ENCODE results near the gene SWAP70.
"Not testable (repeated sequence)": the region's sequence is repeated elsewhere in the genome, so short reads cannot be mapped to it uniquely, and the experiment has no call there.

The SWAP70 gene

GRCh38 chr11:9663699-9664275 lies at the start of gene SWAP70:
SWAP70 (plus strand) TSS chr11:9664077; CDS start chr11:9664180, 103 bp downstream.
- peak; percentile 97 for DNase-seq (ENCODE audit: low spot score)

DNA sequence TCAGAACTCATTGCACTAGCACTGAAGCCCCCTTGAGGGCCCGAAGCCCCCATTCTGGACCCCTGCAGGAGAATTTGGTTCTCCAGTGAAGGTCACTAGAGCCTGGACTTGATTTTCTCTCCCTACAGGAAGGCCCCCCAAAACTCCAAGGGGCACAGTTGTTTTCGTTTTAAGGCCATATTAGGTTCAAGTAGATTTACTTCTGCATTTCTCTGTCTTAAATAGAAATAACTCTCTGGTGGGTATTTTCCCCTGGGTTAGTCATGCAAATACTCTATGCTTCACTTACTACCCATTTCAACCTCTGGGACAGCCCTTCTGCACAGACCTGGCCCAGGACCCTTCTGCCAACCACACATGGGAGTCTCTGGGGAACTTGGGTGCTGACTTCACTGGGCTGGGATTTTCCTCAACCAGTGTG lies 48.8 kb upstream of the SWAP70 start:
- no peak for DNase-seq (ENCODE audit: low spot score)

GRCh38 chr11:9616042-9616675 lies 47.7 kb upstream of the SWAP70 start:
- DNase-seq (ENCODE audit: low spot score): no peak

- DNase-seq (ENCODE audit: low spot score): no peak
Observed at GRCh38 chr11:9616858-9617257, 47.0 kb upstream of the SWAP70 start.

GRCh38 chr11:9617940-9618339 lies 45.9 kb upstream of the SWAP70 start:
- peak; percentile 75 for DNase-seq (ENCODE audit: low spot score)

- DNase-seq (ENCODE audit: low spot score): no peak
Observed at GRCh38 chr11:9619004-9619403, 44.9 kb upstream of the SWAP70 start.

- no peak for DNase-seq (ENCODE audit: low spot score)
Observed at GRCh38 chr11:9619971-9620370, 43.9 kb upstream of the SWAP70 start.

DNA sequence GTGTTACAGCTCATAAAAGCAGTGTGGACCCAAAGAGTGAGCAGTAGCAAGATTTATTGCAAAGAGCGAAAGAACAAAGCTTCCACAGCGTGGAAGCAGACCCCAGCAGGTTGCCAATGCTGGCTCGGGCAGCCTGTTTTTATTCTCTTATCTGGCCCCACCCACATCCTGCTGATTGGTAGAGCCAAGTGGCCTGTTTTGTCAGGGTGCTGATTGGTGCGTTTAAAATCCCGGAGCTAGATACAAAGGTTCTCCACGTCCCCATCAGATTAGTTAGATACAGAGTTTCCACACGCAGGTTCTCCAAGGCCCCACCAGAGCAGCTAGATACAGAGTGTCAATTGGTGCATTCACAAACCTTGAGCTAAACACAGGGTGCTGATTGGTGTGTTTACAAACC lies 41.5 kb upstream of the SWAP70 start:
- not testable (repeated sequence) for DNase-seq (ENCODE audit: low spot score)

- DNase-seq (ENCODE audit: low spot score): not testable (repeated sequence)
Observed at GRCh38 chr11:9623053-9623452, 40.8 kb upstream of the SWAP70 start.

GRCh38 chr11:9624448-9624847 lies 39.4 kb upstream of the SWAP70 start:
- DNase-seq (ENCODE audit: low spot score): no peak

DNA sequence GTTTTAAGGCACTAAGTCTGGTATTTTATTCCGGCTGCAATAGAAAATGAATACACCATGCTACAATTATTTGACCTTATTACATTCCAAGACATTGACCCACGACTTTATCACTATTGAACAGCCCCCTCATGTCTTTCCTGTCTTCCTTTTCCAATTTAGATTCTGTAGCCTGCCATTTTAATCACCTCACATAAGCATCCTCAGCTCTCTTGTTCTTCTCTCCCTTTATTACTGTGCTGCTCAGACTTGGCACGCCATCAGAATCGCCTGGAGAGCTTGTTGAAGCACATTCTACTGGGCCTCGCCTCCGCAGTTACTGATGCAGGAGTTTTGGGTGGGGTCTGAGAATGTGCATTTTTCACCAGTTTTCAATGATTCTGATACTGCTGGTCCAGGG lies 38.7 kb upstream of the SWAP70 start:
- no peak for DNase-seq (ENCODE audit: low spot score)

DNA sequence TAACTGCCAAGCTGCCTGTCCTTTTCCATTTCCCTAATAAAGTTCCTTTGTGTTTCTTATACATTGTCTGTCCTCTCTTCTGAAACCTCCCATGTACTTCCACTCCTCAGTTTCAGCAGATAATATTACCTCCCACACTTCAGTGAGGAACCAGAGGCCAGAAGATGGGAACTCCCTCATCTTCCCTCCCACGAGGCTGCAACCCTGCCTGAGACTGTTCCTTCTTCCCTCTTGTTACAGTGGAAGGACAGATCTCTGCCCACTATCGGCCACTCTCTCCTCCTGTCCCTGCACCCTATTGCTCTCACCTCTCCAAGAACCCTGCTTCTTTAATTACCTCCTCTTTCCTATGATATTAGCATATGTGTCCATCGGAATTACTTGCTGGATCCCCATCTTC lies 38.1 kb upstream of the SWAP70 start:
- DNase-seq (ENCODE audit: low spot score): no peak

GRCh38 chr11:9626496-9627394 lies 37.1 kb upstream of the SWAP70 start:
- DNase-seq (ENCODE audit: low spot score): no peak

DNA sequence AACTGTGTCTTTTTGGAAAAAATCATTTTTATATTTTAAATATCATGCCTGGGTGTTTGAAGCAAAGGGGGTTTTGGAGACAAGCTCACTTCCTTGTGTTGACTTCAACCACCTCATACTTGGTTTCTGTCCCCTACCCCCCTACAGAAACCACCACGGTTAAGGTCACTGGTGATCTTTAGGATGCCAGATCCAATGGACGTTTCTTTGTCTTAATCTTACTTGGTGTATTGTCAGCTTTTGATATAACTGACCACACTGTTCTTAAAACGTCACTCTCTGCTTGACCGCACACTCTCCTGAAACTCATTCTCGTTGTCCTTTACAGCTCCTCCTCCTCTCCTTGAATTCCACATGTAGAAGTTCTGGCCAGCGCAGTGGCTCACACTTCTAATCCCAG lies 34.8 kb upstream of the SWAP70 start:
- no peak for DNase-seq (ENCODE audit: low spot score)

DNA sequence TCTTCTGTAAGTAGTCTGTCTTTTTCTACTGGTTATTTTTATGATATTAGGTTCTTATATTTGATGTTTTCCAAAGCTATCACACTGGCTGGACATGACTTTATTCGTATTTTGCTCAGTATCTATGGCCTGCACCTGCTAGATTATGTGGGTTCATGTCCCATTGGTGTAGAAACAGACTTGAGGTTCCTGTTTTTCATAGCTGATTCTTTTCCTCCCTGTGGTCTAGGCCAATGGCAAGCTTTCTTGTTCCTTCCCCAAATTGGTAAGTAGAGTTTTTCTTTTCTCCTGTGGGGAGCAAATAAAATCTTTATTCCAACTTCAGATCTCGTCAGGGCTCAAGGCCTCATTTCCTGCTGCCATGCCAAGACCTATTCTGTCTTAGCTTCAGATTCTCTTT lies 30.2 kb upstream of the SWAP70 start:
- no peak for DNase-seq (ENCODE audit: low spot score)

DNA sequence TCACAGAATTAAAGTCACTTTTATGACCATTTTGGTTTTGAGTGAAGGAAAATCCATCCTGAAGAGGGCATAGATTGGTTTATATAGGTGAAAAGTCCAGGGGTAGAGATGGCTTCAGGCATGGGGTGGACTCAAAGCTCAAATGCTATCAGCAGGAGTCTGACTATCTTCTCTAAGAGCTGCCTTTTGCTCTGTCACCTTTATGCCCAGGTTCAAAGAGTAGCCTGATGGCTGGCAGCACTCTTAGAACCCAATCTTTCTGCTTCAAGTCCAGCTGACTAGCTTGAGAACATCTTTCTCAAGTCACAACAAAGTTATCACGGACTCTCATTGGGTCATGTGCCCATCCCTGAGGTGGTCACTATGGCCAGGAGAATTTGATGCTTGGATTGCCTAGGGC lies 27.2 kb upstream of the SWAP70 start:
- no peak for DNase-seq (ENCODE audit: low spot score)

- no peak for DNase-seq (ENCODE audit: low spot score)
Observed at GRCh38 chr11:9639099-9639498, 24.8 kb upstream of the SWAP70 start.

- no peak for DNase-seq (ENCODE audit: low spot score)
Observed at GRCh38 chr11:9639985-9640384, 23.9 kb upstream of the SWAP70 start.

DNA sequence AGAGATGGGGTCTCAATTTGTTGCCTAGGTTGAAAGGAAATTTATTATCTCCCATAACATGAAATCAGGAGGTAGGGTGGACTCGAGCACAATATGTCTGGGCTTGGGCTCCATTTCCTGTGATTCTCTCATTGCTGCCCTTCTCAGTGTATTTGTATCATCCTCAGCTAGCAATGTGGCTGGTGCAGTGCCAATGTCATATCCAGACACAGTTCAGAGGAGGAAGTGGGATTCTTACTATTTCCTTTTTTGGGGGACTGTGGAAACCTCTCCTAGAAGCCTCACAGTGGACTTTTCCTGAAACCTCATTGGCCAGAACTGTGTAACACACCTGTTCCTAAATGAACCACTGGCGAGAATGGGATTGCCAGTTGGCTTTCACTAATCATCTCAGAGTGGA lies 21.0 kb upstream of the SWAP70 start:
- no peak for DNase-seq (ENCODE audit: low spot score)

DNA sequence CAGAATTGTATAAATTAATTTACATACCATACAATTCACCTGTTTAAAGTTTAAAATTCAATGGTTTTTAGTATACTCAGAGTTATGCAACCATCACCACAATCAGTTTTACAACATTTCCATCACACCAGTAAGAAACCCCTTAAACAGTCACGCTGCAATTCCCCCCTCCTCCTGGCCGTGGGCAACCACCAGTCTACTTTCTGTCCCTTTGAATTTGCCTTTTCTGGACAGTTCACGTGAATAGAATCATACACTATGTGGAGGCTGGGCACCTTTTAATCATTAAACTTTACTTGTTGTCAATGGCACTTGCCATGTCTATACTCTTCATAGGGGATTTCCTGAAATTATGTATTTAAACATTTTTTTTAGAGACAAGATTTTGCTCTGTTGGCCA lies 20.1 kb upstream of the SWAP70 start:
- no peak for DNase-seq (ENCODE audit: low spot score)

GRCh38 chr11:9645881-9646280 lies 18.0 kb upstream of the SWAP70 start:
- DNase-seq (ENCODE audit: low spot score): no peak

- DNase-seq (ENCODE audit: low spot score): no peak
Observed at GRCh38 chr11:9646324-9646723, 17.6 kb upstream of the SWAP70 start.

DNA sequence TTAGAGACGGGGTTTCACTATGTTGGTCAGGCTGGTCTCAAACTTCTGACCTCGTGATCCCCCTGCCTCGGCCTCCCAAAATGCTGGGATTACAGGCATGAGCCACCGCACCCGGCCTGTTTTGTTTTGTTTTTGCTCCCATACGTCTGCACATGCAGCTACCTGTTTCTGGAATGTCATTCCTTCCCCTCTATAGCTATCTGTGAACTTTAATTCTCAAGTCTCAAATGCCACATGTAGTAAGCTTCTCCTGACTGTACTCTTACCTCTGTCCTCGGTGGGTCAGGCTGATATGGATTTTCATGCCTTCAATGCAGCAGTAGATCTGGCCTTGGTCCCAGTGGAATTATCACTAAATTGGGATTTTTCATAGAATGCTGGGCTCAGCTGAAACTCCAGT lies 12.4 kb upstream of the SWAP70 start:
- DNase-seq (ENCODE audit: low spot score): no peak
